ENCODE results near the gene MTFP1.
A peak's percentile ranks its signal among the peaks of the same experiment; 100 is the strongest.
"Not testable (repeated sequence)": the region's sequence is repeated elsewhere in the genome, so short reads cannot be mapped to it uniquely, and the experiment has no call there.

MTFP1 gene

GRCh38 chr22:30402028-30402765, 23.4 kb upstream of the MTFP1 start:
- no peak for DNase-seq (ENCODE audit: low spot score)

GRCh38 chr22:30402766-30403104, 22.8 kb upstream of the MTFP1 start:
- DNase-seq (ENCODE audit: low spot score) = not testable (repeated sequence)

GRCh38 chr22:30404307-30404706, 21.3 kb upstream of the MTFP1 start:
- no peak for DNase-seq (ENCODE audit: low spot score)

- no peak for DNase-seq (ENCODE audit: low spot score)
Observed at GRCh38 chr22:30405731-30406130, 19.8 kb upstream of the MTFP1 start.

GRCh38 chr22:30406400-30406799, 19.2 kb upstream of the MTFP1 start:
- no peak for DNase-seq (ENCODE audit: low spot score)

GRCh38 chr22:30408388-30409102, 17.0 kb upstream of the MTFP1 start:
- no peak for DNase-seq (ENCODE audit: low spot score)

- DNase-seq (ENCODE audit: low spot score) = no peak
Observed at GRCh38 chr22:30411780-30412179, 13.8 kb upstream of the MTFP1 start.

- DNase-seq (ENCODE audit: low spot score) = no peak
Observed at GRCh38 chr22:30413001-30413400, 12.6 kb upstream of the MTFP1 start.

GRCh38 chr22:30413745-30414524, 11.6 kb upstream of the MTFP1 start:
- no peak for DNase-seq (ENCODE audit: low spot score)

- no peak for DNase-seq (ENCODE audit: low spot score)
Observed at GRCh38 chr22:30414525-30415047, 11.0 kb upstream of the MTFP1 start.

GRCh38 chr22:30416403-30416802, 9.2 kb upstream of the MTFP1 start:
- DNase-seq (ENCODE audit: low spot score) = no peak

- DNase-seq (ENCODE audit: low spot score) = no peak
Observed at GRCh38 chr22:30416837-30417236, 8.7 kb upstream of the MTFP1 start.

- no peak for DNase-seq (ENCODE audit: low spot score)
Observed at GRCh38 chr22:30420347-30421125, 5.0 kb upstream of the MTFP1 start.

GRCh38 chr22:30421695-30422480, 3.7 kb upstream of the MTFP1 start:
- no peak for DNase-seq (ENCODE audit: low spot score)

- peak; percentile 17 for DNase-seq (ENCODE audit: low spot score)
Observed at GRCh38 chr22:30422481-30423300, 2.9 kb upstream of the MTFP1 start.

- DNase-seq (ENCODE audit: low spot score) = peak; percentile 18
Observed at GRCh38 chr22:30423301-30423958, 2.1 kb upstream of the MTFP1 start.

- peak; percentile 99 for DNase-seq (ENCODE audit: low spot score)
Observed at GRCh38 chr22:30423959-30424533, 1.5 kb upstream of the MTFP1 start.

GRCh38 chr22:30424534-30425326, 838 bp upstream of the MTFP1 start:
- DNase-seq (ENCODE audit: low spot score) = no peak

GRCh38 chr22:30425327-30425615, 297 bp upstream of the MTFP1 start:
- DNase-seq (ENCODE audit: low spot score) = no peak
